IPS-NIHi11 (cell line): Measurements from ENCODE around the gene TNFRSF21.
"Not testable (repeated sequence)": the region's sequence is repeated elsewhere in the genome, so short reads cannot be mapped to it uniquely, and the experiment has no call there.

ENCODE experiments used
- DNase-seq: peaks from one replicate; pipeline ENCODE4 v3.0.0; 2012; ENCODE audit warnings: mixed read lengths, low spot score

TNFRSF21 gene

GRCh38 chr6:47321577-47321976 is 11.9 kb upstream of the TNFRSF21 start:
- no peak for DNase-seq

GRCh38 chr6:47319867-47320266 is 10.2 kb upstream of the TNFRSF21 start:
- DNase-seq, result no peak

GRCh38 chr6:47319382-47319781 is 9.7 kb upstream of the TNFRSF21 start:
- DNase-seq, result no peak

GRCh38 chr6:47318236-47318989 is 8.7 kb upstream of the TNFRSF21 start:
- no peak for DNase-seq

GRCh38 chr6:47315181-47315580 is 5.5 kb upstream of the TNFRSF21 start:
- DNase-seq, result not testable (repeated sequence)

- DNase-seq, result no peak
Measured at GRCh38 chr6:47310131-47310480, 401 bp upstream of the TNFRSF21 start.

- DNase-seq, result peak; percentile 46
Measured at GRCh38 chr6:47308552-47309290, 984 bp downstream of the TNFRSF21 start.

GRCh38 chr6:47308198-47308517 is 1.5 kb downstream of the TNFRSF21 start:
- DNase-seq, result no peak

GRCh38 chr6:47307362-47308197 is 2.1 kb downstream of the TNFRSF21 start:
- no peak for DNase-seq

GRCh38 chr6:47306887-47307286 is 2.8 kb downstream of the TNFRSF21 start:
- no peak for DNase-seq

GRCh38 chr6:47303861-47304260 is 5.8 kb downstream of the TNFRSF21 start:
- no peak for DNase-seq

GRCh38 chr6:47303342-47303741 is 6.4 kb downstream of the TNFRSF21 start:
- DNase-seq, result no peak

- DNase-seq, result no peak
Measured at GRCh38 chr6:47302043-47302442, 7.7 kb downstream of the TNFRSF21 start.

- no peak for DNase-seq
Measured at GRCh38 chr6:47301441-47301840, 8.3 kb downstream of the TNFRSF21 start.

GRCh38 chr6:47300417-47300816 is 9.3 kb downstream of the TNFRSF21 start:
- DNase-seq, result no peak

GRCh38 chr6:47299965-47300364 is 9.7 kb downstream of the TNFRSF21 start:
- no peak for DNase-seq

GRCh38 chr6:47298475-47298874 is 11.2 kb downstream of the TNFRSF21 start:
- no peak for DNase-seq

- DNase-seq, result no peak
Measured at GRCh38 chr6:47294990-47295389, 14.7 kb downstream of the TNFRSF21 start.

GRCh38 chr6:47292944-47293343 is 16.8 kb downstream of the TNFRSF21 start:
- DNase-seq, result no peak

- no peak for DNase-seq
Measured at GRCh38 chr6:47292027-47292426, 17.7 kb downstream of the TNFRSF21 start.

GRCh38 chr6:47290124-47290834 is 19.4 kb downstream of the TNFRSF21 start:
- DNase-seq, result no peak
